ENCODE results near the gene GLCE. TPM values are rescaled to one million over a fixed set of nuclear protein-coding genes. Genes with fewer than 3 reads are reported as not detected.
A peak's percentile ranks its signal among the peaks of the same experiment; 100 is the strongest.

Gene GLCE
- total RNA-seq, 4 donors from 2014 or later, result 4.8 to 6.6 (median 5.6) TPM

GRCh38 chr15:69219690-69220089, 59.3 kb downstream of the GLCE start:
- Histone ChIP-seq H3K36me3 (no peaks in the 10 kb centered on the region), H3K4me3 (no peak overlapping the region), H3K4me1 (peaks cover 0 to 6% of the 10 kb centered on the region in 2 donors), H3K27me3 (no peaks in the 10 kb centered on the region), H3K9me3 (peaks cover 0 to 6% (median 0%) of the 10 kb centered on the region in 3 donors), H3K27ac (no peak overlapping the region)
- no peak for TF ChIP-seq POLR2A (IDR thresholded peaks at IDR 0.05)
- TF ChIP-seq CTCF (IDR thresholded peaks at IDR 0.05 in 4 of 5, conservative IDR thresholded peaks at IDR 0.05 in 1 of 5), result no peak
- DNase-seq (no peak), ATAC-seq (no peak)
- intact Hi-C loops (cut with DNase I; ENCODE audit: low total_unique reads) (loop anchor here (5.0 kb wide), 1 partner anchor 57 kb away; the partner anchor contains the start of gene GLCE), in situ Hi-C loops (cut with MboI; ENCODE audit: low sequenced_read_pairs in 4 of 4) (no loop called here)

GRCh38 chr15:69222002-69222474, 61.6 kb downstream of the GLCE start:
- intact Hi-C loops (cut with DNase I; ENCODE audit: low total_unique reads), result loop anchor here (5.0 kb wide), 1 partner anchor 60 kb away; the partner anchor contains the start of gene GLCE

GRCh38 chr15:69223083-69223813, 62.8 kb downstream of the GLCE start:
- intact Hi-C loops (cut with DNase I; ENCODE audit: low total_unique reads) (loop anchor here (5.0 kb wide), 1 partner anchor 61 kb away; the partner anchor contains the start of gene GLCE), in situ Hi-C loops (cut with MboI; ENCODE audit: low sequenced_read_pairs in 4 of 4) (no loop called here)
- TF ChIP-seq CTCF (IDR thresholded peaks at IDR 0.05 in 4 of 5, conservative IDR thresholded peaks at IDR 0.05 in 1 of 5) (no peak), POLR2A (IDR thresholded peaks at IDR 0.05) (no peak)
- DNase-seq, result no peak
- H3K36me3 ChIP-seq, result no peaks in the 10 kb centered on the region
- H3K27ac ChIP-seq, result no peak overlapping the region
- no peak overlapping the region for H3K4me3 ChIP-seq
- H3K27me3 ChIP-seq, result no peaks in the 10 kb centered on the region
- ATAC-seq, result no peak
- peaks cover 0 to 11% of the 10 kb centered on the region in 2 donors for H3K4me1 ChIP-seq
- peaks cover 0 to 6% (median 0%) of the 10 kb centered on the region in 3 donors for H3K9me3 ChIP-seq

More at GRCh38 chr15:69222002-69222474, 61.6 kb downstream of the GLCE start:
- no peaks in the 10 kb centered on the region for H3K27me3 ChIP-seq
- peaks cover 0 to 6% (median 0%) of the 10 kb centered on the region in 3 donors for H3K9me3 ChIP-seq
- no peak overlapping the region for H3K27ac ChIP-seq
- TF ChIP-seq CTCF (IDR thresholded peaks at IDR 0.05 in 4 of 5, conservative IDR thresholded peaks at IDR 0.05 in 1 of 5) (no peak), POLR2A (IDR thresholded peaks at IDR 0.05) (no peak)
- H3K4me1 ChIP-seq, result peaks cover 0 to 11% of the 10 kb centered on the region in 2 donors
- in situ Hi-C loops (cut with MboI; ENCODE audit: low sequenced_read_pairs in 4 of 4), result no loop called here
- DNase-seq (no peak), ATAC-seq (no peak)
- no peak overlapping the region for H3K4me3 ChIP-seq
- H3K36me3 ChIP-seq, result no peaks in the 10 kb centered on the region

- peak in 1 of 2 donors; percentile 2 for DNase-seq
- peaks cover under 1 to 3% of the 10 kb centered on the region in 2 donors for H3K36me3 ChIP-seq
- intact Hi-C loops (cut with DNase I; ENCODE audit: low total_unique reads), result loop anchor here (5.0 kb wide), 1 partner anchor 62 kb away; the partner anchor contains the start of gene GLCE
- no peak overlapping the region for H3K4me3 ChIP-seq
- H3K27me3 ChIP-seq, result no peaks in the 10 kb centered on the region
- peaks cover 0 to 11% of the 10 kb centered on the region in 2 donors for H3K4me1 ChIP-seq
- TF ChIP-seq POLR2A (IDR thresholded peaks at IDR 0.05) (no peak), CTCF (IDR thresholded peaks at IDR 0.05 in 4 of 5, conservative IDR thresholded peaks at IDR 0.05 in 1 of 5) (no peak)
- H3K9me3 ChIP-seq, result peaks cover 0 to 6% (median 0%) of the 10 kb centered on the region in 3 donors
- no peak for ATAC-seq
- no peak overlapping the region for H3K27ac ChIP-seq
- in situ Hi-C loops (cut with MboI; ENCODE audit: low sequenced_read_pairs in 4 of 4), result no loop called here
Measured at GRCh38 chr15:69224383-69224782, 63.9 kb downstream of the GLCE start.
